A172 (cell line): ENCODE results near the gene AMDHD2. TPM values are rescaled to one million over a fixed set of nuclear protein-coding genes. Genes with fewer than 3 reads are reported as not detected.

Source experiments
- DNase-seq: peaks from one replicate; pipeline ENCODE4 v3.0.0-alpha.2; 2015; ENCODE audit warnings: low spot score
- total RNA-seq: library from RNA; depleted of rRNA; stranded (reverse); fragments of >200 nt; shearing (Covaris generic); gene quantifications from 2 replicates; pipeline ENCODE4 v1.2.3, GENCODE V29; 2014

Gene AMDHD2
- total RNA-seq, 1 experiment from 2014 or later, result 71.3 TPM

- no peak for DNase-seq
These were observed 20.7 kb upstream of the AMDHD2 start for GRCh38 chr16:2499454-2499853.

- DNase-seq, result no peak
These were observed 20.2 kb upstream of the AMDHD2 start for GRCh38 chr16:2499890-2500429.

- DNase-seq, result no peak
These were observed 19.7 kb upstream of the AMDHD2 start for GRCh38 chr16:2500430-2500917.

GRCh38 chr16:2500918-2501750 is 19.0 kb upstream of the AMDHD2 start:
- peak; percentile 75 for DNase-seq

GRCh38 chr16:2501946-2502895 is 17.9 kb upstream of the AMDHD2 start:
- no peak for DNase-seq

GRCh38 chr16:2505695-2506094 is 14.5 kb upstream of the AMDHD2 start:
- no peak for DNase-seq

- DNase-seq, result no peak
These were observed 13.0 kb upstream of the AMDHD2 start for GRCh38 chr16:2507052-2507659.

- no peak for DNase-seq
These were observed 12.5 kb upstream of the AMDHD2 start for GRCh38 chr16:2507665-2508064.

GRCh38 chr16:2508722-2509400 is 11.3 kb upstream of the AMDHD2 start:
- DNase-seq, result no peak

GRCh38 chr16:2511128-2511800 is 8.9 kb upstream of the AMDHD2 start:
- no peak for DNase-seq

GRCh38 chr16:2511996-2512734 is 8.0 kb upstream of the AMDHD2 start:
- no peak for DNase-seq

GRCh38 chr16:2512735-2513404 is 7.3 kb upstream of the AMDHD2 start:
- no peak for DNase-seq

GRCh38 chr16:2513405-2514332 is 6.5 kb upstream of the AMDHD2 start, which contains the start of gene ATP6V0C:
Gene ATP6V0C, plus strand, starts transcription at chr16:2513952. Its CDS starts 152 bp downstream, at chr16:2514104.
- peak; percentile 79 for DNase-seq

- no peak for DNase-seq
These were observed 5.6 kb upstream of the AMDHD2 start for GRCh38 chr16:2514333-2515179.

GRCh38 chr16:2515180-2515851 is 4.9 kb upstream of the AMDHD2 start:
- no peak for DNase-seq
